ENCODE data around the gene ARL8A. TPM values are rescaled to one million over a fixed set of nuclear protein-coding genes. Genes with fewer than 3 reads are reported as not detected.
"Not testable (repeated sequence)": the region's sequence is repeated elsewhere in the genome, so short reads cannot be mapped to it uniquely, and the experiment has no call there.

The ARL8A gene
- total RNA-seq, 1 experiment from 2014 or later, result 27.8 TPM

- Mint-ChIP-seq H3K36me3 (ENCODE audit: insufficient read depth, unreplicated experiment) (no peaks in the 10 kb centered on the region), H3K4me3 (ENCODE audit: unreplicated experiment) (no peak overlapping the region), H3K27ac (ENCODE audit: unreplicated experiment) (no peak overlapping the region), H3K9me3 (ENCODE audit: unreplicated experiment) (no peaks in the 10 kb centered on the region), H3K27me3 (ENCODE audit: insufficient read depth, unreplicated experiment) (no peaks in the 10 kb centered on the region), H3K4me1 (ENCODE audit: low read depth, unreplicated experiment) (peaks cover 4% of the 10 kb centered on the region)
- intact Hi-C loops (cut with micrococcal nuclease; ENCODE audit: unreplicated experiment), result no loop called here
- TF ChIP-seq CTCF (IDR thresholded peaks at IDR 0.05; ENCODE audit: insufficient read depth in 1 of 2, low read depth in 1 of 2, low read length in 1 of 2, severe bottlenecking in 1 of 2, unreplicated experiment in 1 of 2), result no peak
- Histone ChIP-seq H3K27me3 (replicated peaks; ENCODE audit: control insufficient read depth, insufficient read depth, low read length) (no peaks in the 10 kb centered on the region), H3K36me3 (ENCODE audit: control insufficient read depth, insufficient read depth, low read length) (no peaks in the 10 kb centered on the region), H3K4me3 (ENCODE audit: low read depth, low read length) (no peak overlapping the region), H3K9me3 (no peaks in the 10 kb centered on the region), H3K4me1 (peaks cover 2% of the 10 kb centered on the region; the same call in 1 of the 2 replicates)
- ChIA-PET POLR2A (no interaction called here), CTCF (no interaction called here)
- BruUV-seq (replicated peaks), result no TSS peak
- no peak for DNase-seq
Observed at GRCh38 chr1:202148391-202148790, 3.9 kb upstream of the ARL8A start.

- H3K36me3 Mint-ChIP-seq (ENCODE audit: insufficient read depth, unreplicated experiment), result no peaks in the 10 kb centered on the region
- POLR2A ChIA-PET, result no interaction called here
- no TSS peak for BruUV-seq (replicated peaks)
- Histone ChIP-seq H3K4me3 (ENCODE audit: low read depth, low read length) (no peak overlapping the region), H3K27me3 (replicated peaks; ENCODE audit: control insufficient read depth, insufficient read depth, low read length) (no peaks in the 10 kb centered on the region), H3K9me3 (no peaks in the 10 kb centered on the region), H3K36me3 (ENCODE audit: control insufficient read depth, insufficient read depth, low read length) (peaks cover 2% of the 10 kb centered on the region), H3K4me1 (peaks cover 10% of the 10 kb centered on the region)
- H3K9me3 Mint-ChIP-seq (ENCODE audit: unreplicated experiment), result no peaks in the 10 kb centered on the region
- no peak for TF ChIP-seq CTCF (IDR thresholded peaks at IDR 0.05; ENCODE audit: insufficient read depth in 1 of 2, low read depth in 1 of 2, low read length in 1 of 2, severe bottlenecking in 1 of 2, unreplicated experiment in 1 of 2)
- H3K4me3 Mint-ChIP-seq (ENCODE audit: unreplicated experiment), result no peak overlapping the region
- DNase-seq, result no peak
- intact Hi-C loops (cut with micrococcal nuclease; ENCODE audit: unreplicated experiment), result no loop called here
- CTCF ChIA-PET, result no interaction called here
- peaks cover 11% of the 10 kb centered on the region for H3K4me1 Mint-ChIP-seq (ENCODE audit: low read depth, unreplicated experiment)
- no peaks in the 10 kb centered on the region for H3K27me3 Mint-ChIP-seq (ENCODE audit: insufficient read depth, unreplicated experiment)
- H3K27ac Mint-ChIP-seq (ENCODE audit: unreplicated experiment), result no peak overlapping the region
Observed at GRCh38 chr1:202146993-202147392, 2.5 kb upstream of the ARL8A start.

- H3K4me3 ChIP-seq (ENCODE audit: low read depth, low read length), result no peak overlapping the region
- H3K27me3 Mint-ChIP-seq (ENCODE audit: insufficient read depth, unreplicated experiment), result no peaks in the 10 kb centered on the region
- no peak overlapping the region for H3K4me3 Mint-ChIP-seq (ENCODE audit: unreplicated experiment)
- CTCF ChIA-PET, result no interaction called here
- no peaks in the 10 kb centered on the region for H3K36me3 Mint-ChIP-seq (ENCODE audit: insufficient read depth, unreplicated experiment)
- no TSS peak for BruUV-seq (replicated peaks)
- no peak overlapping the region for H3K27ac Mint-ChIP-seq (ENCODE audit: unreplicated experiment)
- no peak for TF ChIP-seq CTCF (IDR thresholded peaks at IDR 0.05; ENCODE audit: insufficient read depth in 1 of 2, low read depth in 1 of 2, low read length in 1 of 2, severe bottlenecking in 1 of 2, unreplicated experiment in 1 of 2)
- DNase-seq, result no peak
- POLR2A ChIA-PET, result no interaction called here
- peaks cover 11% of the 10 kb centered on the region for H3K4me1 Mint-ChIP-seq (ENCODE audit: low read depth, unreplicated experiment)
- no peaks in the 10 kb centered on the region for H3K27me3 ChIP-seq (replicated peaks; ENCODE audit: control insufficient read depth, insufficient read depth, low read length)
- H3K9me3 Mint-ChIP-seq (ENCODE audit: unreplicated experiment), result no peaks in the 10 kb centered on the region
- H3K4me1 ChIP-seq, result peaks cover 10% of the 10 kb centered on the region
- peaks cover 2% of the 10 kb centered on the region for H3K36me3 ChIP-seq (ENCODE audit: control insufficient read depth, insufficient read depth, low read length)
- intact Hi-C loops (cut with micrococcal nuclease; ENCODE audit: unreplicated experiment), result no loop called here
- H3K9me3 ChIP-seq, result no peaks in the 10 kb centered on the region
Observed at GRCh38 chr1:202146279-202146678, 1.7 kb upstream of the ARL8A start.

- H3K27me3 ChIP-seq (replicated peaks; ENCODE audit: control insufficient read depth, insufficient read depth, low read length); H3K36me3 ChIP-seq (ENCODE audit: control insufficient read depth, insufficient read depth, low read length); H3K9me3 Mint-ChIP-seq (ENCODE audit: unreplicated experiment); H3K27ac Mint-ChIP-seq (ENCODE audit: unreplicated experiment); intact Hi-C loops (cut with micrococcal nuclease; ENCODE audit: unreplicated experiment); H3K4me1 ChIP-seq; CTCF ChIA-PET; H3K4me3 Mint-ChIP-seq (ENCODE audit: unreplicated experiment); DNase-seq; H3K36me3 Mint-ChIP-seq (ENCODE audit: insufficient read depth, unreplicated experiment); H3K4me3 ChIP-seq (ENCODE audit: low read depth, low read length); H3K27me3 Mint-ChIP-seq (ENCODE audit: insufficient read depth, unreplicated experiment); BruUV-seq (replicated peaks); POLR2A ChIA-PET; H3K9me3 ChIP-seq: not testable (repeated sequence)
- peaks cover 11% of the 10 kb centered on the region for H3K4me1 Mint-ChIP-seq (ENCODE audit: low read depth, unreplicated experiment)
Observed at GRCh38 chr1:202145744-202146140, 1.2 kb upstream of the ARL8A start.
